NCI-H748 treated with DMSO at 0.1 percent for 48 hours (cell line): Measurements from ENCODE around the gene ELMO2.

ENCODE experiments used
- DNase-seq: peaks from one replicate; lab custom pipeline; 2025; lab: John Stamatoyannopoulos, UW

The ELMO2 gene

GRCh38 chr20:46352370-46352938 lies 54.0 kb downstream of the ELMO2 start:
- no peak for DNase-seq

GRCh38 chr20:46351357-46352058 lies 54.9 kb downstream of the ELMO2 start:
- no peak for DNase-seq

- DNase-seq, result no peak
Measured at GRCh38 chr20:46350986-46351267, 55.5 kb downstream of the ELMO2 start.

GRCh38 chr20:46350201-46350985 lies 56.0 kb downstream of the ELMO2 start:
- DNase-seq, result no peak

GRCh38 chr20:46349742-46350056 lies 56.7 kb downstream of the ELMO2 start:
- no peak for DNase-seq

- DNase-seq, result peak; percentile 2
Measured at GRCh38 chr20:46349035-46349741, 57.2 kb downstream of the ELMO2 start.

GRCh38 chr20:46347841-46348803 lies 58.3 kb downstream of the ELMO2 start:
- no peak for DNase-seq

- DNase-seq, result no peak
Measured at GRCh38 chr20:46346770-46347169, 59.6 kb downstream of the ELMO2 start.

GRCh38 chr20:46344488-46345162 lies 61.8 kb downstream of the ELMO2 start:
- DNase-seq, result no peak

GRCh38 chr20:46343975-46344357 lies 62.4 kb downstream of the ELMO2 start:
- DNase-seq, result no peak

GRCh38 chr20:46343348-46343974 lies 63.0 kb downstream of the ELMO2 start:
- no peak for DNase-seq

- no peak for DNase-seq
Measured at GRCh38 chr20:46342451-46343347, 63.7 kb downstream of the ELMO2 start.

GRCh38 chr20:46342010-46342378 lies 64.4 kb downstream of the ELMO2 start:
- no peak for DNase-seq

GRCh38 chr20:46341074-46342009 lies 65.1 kb downstream of the ELMO2 start:
- no peak for DNase-seq

- no peak for DNase-seq
Measured at GRCh38 chr20:46339037-46339436, 67.4 kb downstream of the ELMO2 start.

- DNase-seq, result no peak
Measured at GRCh38 chr20:46336735-46337134, 69.7 kb downstream of the ELMO2 start.

- DNase-seq, result no peak
Measured at GRCh38 chr20:46334303-46334904, 72.0 kb downstream of the ELMO2 start.
